ENCODE data around the gene TXLNB.

- no peak for TF ChIP-seq CTCF (IDR thresholded peaks at IDR 0.05)
- TF ChIP-seq EZH2 (IDR thresholded peaks at IDR 0.05; ENCODE audit: borderline replicate concordance, insufficient read depth, low read depth, low read length, poor library complexity, severe bottlenecking), result no peak
Measured at GRCh38 chr6:139289233-139289632, 2.6 kb downstream of the TXLNB start.

Measured in B cell (primary cell).